Activated naive CD8-positive, alpha-beta T cell (primary cell): ENCODE measurements around the gene IL31RA.

Source experiments
- H3K27ac Mint-ChIP-seq: one replicate; pipeline ENCODE4 v1.8.0; 2021; ENCODE audit warnings: mixed read lengths
- H3K27me3 Mint-ChIP-seq: one replicate; pipeline ENCODE4 v1.8.0; 2021; ENCODE audit warnings: mixed read lengths
- H3K36me3 Mint-ChIP-seq: one replicate; pipeline ENCODE4 v1.8.0; 2021; ENCODE audit warnings: mixed read lengths
- H3K4me1 Mint-ChIP-seq: one replicate; pipeline ENCODE4 v1.8.0; 2021; ENCODE audit warnings: low read depth, mixed read lengths
- H3K4me3 Mint-ChIP-seq: one replicate; pipeline ENCODE4 v1.8.0; 2021; ENCODE audit warnings: mild to moderate bottlenecking, mixed read lengths
- H3K9me3 Mint-ChIP-seq: one replicate; pipeline ENCODE4 v1.8.0; 2021; ENCODE audit warnings: low read depth, mixed read lengths

IL31RA gene

GRCh38 chr5:55873234-55873633 lies 22.1 kb downstream of the IL31RA start:
- peaks cover 2% of the 10 kb centered on the region for H3K36me3 Mint-ChIP-seq
- H3K27me3 Mint-ChIP-seq: no peaks in the 10 kb centered on the region
- H3K27ac Mint-ChIP-seq: no peak overlapping the region
- H3K9me3 Mint-ChIP-seq: peaks cover 6% of the 10 kb centered on the region
- no peak overlapping the region for H3K4me3 Mint-ChIP-seq
- H3K4me1 Mint-ChIP-seq: peaks cover 12% of the 10 kb centered on the region

- Mint-ChIP-seq H3K4me3 (no peak overlapping the region), H3K27ac (no peak overlapping the region), H3K36me3 (peaks cover 2% of the 10 kb centered on the region), H3K4me1 (no peaks in the 10 kb centered on the region), H3K27me3 (no peaks in the 10 kb centered on the region), H3K9me3 (peaks cover 6% of the 10 kb centered on the region)
Observed at GRCh38 chr5:55877655-55878054, 26.5 kb downstream of the IL31RA start.

GRCh38 chr5:55880453-55880852 lies 29.3 kb downstream of the IL31RA start:
- H3K27me3 Mint-ChIP-seq: no peaks in the 10 kb centered on the region
- peaks cover 6% of the 10 kb centered on the region for H3K9me3 Mint-ChIP-seq
- no peak overlapping the region for H3K4me3 Mint-ChIP-seq
- H3K27ac Mint-ChIP-seq: no peak overlapping the region
- H3K4me1 Mint-ChIP-seq: no peaks in the 10 kb centered on the region
- H3K36me3 Mint-ChIP-seq: peaks cover 2% of the 10 kb centered on the region

- Mint-ChIP-seq H3K36me3 (no peaks in the 10 kb centered on the region), H3K27ac (no peak overlapping the region), H3K9me3 (no peaks in the 10 kb centered on the region), H3K4me3 (no peak overlapping the region), H3K4me1 (peaks cover 4% of the 10 kb centered on the region), H3K27me3 (no peaks in the 10 kb centered on the region)
Observed at GRCh38 chr5:55885359-55885758, 34.2 kb downstream of the IL31RA start.

GRCh38 chr5:55888205-55888604 lies 37.0 kb downstream of the IL31RA start:
- Mint-ChIP-seq H3K4me1 (peaks cover 4% of the 10 kb centered on the region), H3K36me3 (peaks cover 2% of the 10 kb centered on the region), H3K9me3 (no peaks in the 10 kb centered on the region), H3K27me3 (no peaks in the 10 kb centered on the region), H3K4me3 (no peak overlapping the region), H3K27ac (peak overlapping the region; percentile 37)

GRCh38 chr5:55892479-55892878 lies 41.3 kb downstream of the IL31RA start:
- Mint-ChIP-seq H3K27ac (no peak overlapping the region), H3K27me3 (peaks cover 1% of the 10 kb centered on the region), H3K36me3 (peaks cover 2% of the 10 kb centered on the region), H3K4me1 (peaks cover 4% of the 10 kb centered on the region), H3K4me3 (no peak overlapping the region), H3K9me3 (no peaks in the 10 kb centered on the region)

- H3K9me3 Mint-ChIP-seq: no peaks in the 10 kb centered on the region
- no peak overlapping the region for H3K27ac Mint-ChIP-seq
- H3K4me3 Mint-ChIP-seq: no peak overlapping the region
- peaks cover 2% of the 10 kb centered on the region for H3K36me3 Mint-ChIP-seq
- H3K27me3 Mint-ChIP-seq: peaks cover 2% of the 10 kb centered on the region
- no peaks in the 10 kb centered on the region for H3K4me1 Mint-ChIP-seq
Observed at GRCh38 chr5:55894135-55894534, 43.0 kb downstream of the IL31RA start.

GRCh38 chr5:55895346-55895745 lies 44.2 kb downstream of the IL31RA start:
- no peak overlapping the region for H3K27ac Mint-ChIP-seq
- peaks cover 2% of the 10 kb centered on the region for H3K36me3 Mint-ChIP-seq
- H3K9me3 Mint-ChIP-seq: no peaks in the 10 kb centered on the region
- peaks cover 4% of the 10 kb centered on the region for H3K27me3 Mint-ChIP-seq
- H3K4me3 Mint-ChIP-seq: no peak overlapping the region
- H3K4me1 Mint-ChIP-seq: no peaks in the 10 kb centered on the region

- Mint-ChIP-seq H3K27ac (no peak overlapping the region), H3K9me3 (no peaks in the 10 kb centered on the region), H3K36me3 (peaks cover 2% of the 10 kb centered on the region), H3K27me3 (peaks cover 5% of the 10 kb centered on the region), H3K4me3 (no peak overlapping the region), H3K4me1 (no peaks in the 10 kb centered on the region)
Observed at GRCh38 chr5:55896238-55896637, 45.1 kb downstream of the IL31RA start.

GRCh38 chr5:55896663-55897062 lies 45.5 kb downstream of the IL31RA start:
- no peaks in the 10 kb centered on the region for H3K4me1 Mint-ChIP-seq
- peaks cover 2% of the 10 kb centered on the region for H3K36me3 Mint-ChIP-seq
- no peak overlapping the region for H3K4me3 Mint-ChIP-seq
- H3K27ac Mint-ChIP-seq: no peak overlapping the region
- peaks cover 5% of the 10 kb centered on the region for H3K27me3 Mint-ChIP-seq
- no peaks in the 10 kb centered on the region for H3K9me3 Mint-ChIP-seq

- Mint-ChIP-seq H3K4me1 (no peaks in the 10 kb centered on the region), H3K9me3 (no peaks in the 10 kb centered on the region), H3K27ac (no peak overlapping the region), H3K36me3 (peaks cover 2% of the 10 kb centered on the region), H3K27me3 (peaks cover 5% of the 10 kb centered on the region), H3K4me3 (no peak overlapping the region)
Observed at GRCh38 chr5:55897206-55897894, 46.2 kb downstream of the IL31RA start.

GRCh38 chr5:55897905-55898304 lies 46.7 kb downstream of the IL31RA start:
- Mint-ChIP-seq H3K9me3 (no peaks in the 10 kb centered on the region), H3K4me1 (peaks cover 5% of the 10 kb centered on the region), H3K4me3 (no peak overlapping the region), H3K27ac (no peak overlapping the region), H3K27me3 (peaks cover 5% of the 10 kb centered on the region), H3K36me3 (no peaks in the 10 kb centered on the region)

GRCh38 chr5:55899344-55899743 lies 48.2 kb downstream of the IL31RA start:
- peaks cover 17% of the 10 kb centered on the region for H3K4me1 Mint-ChIP-seq
- H3K27ac Mint-ChIP-seq: no peak overlapping the region
- H3K27me3 Mint-ChIP-seq: peaks cover 5% of the 10 kb centered on the region
- no peak overlapping the region for H3K4me3 Mint-ChIP-seq
- no peaks in the 10 kb centered on the region for H3K36me3 Mint-ChIP-seq
- H3K9me3 Mint-ChIP-seq: no peaks in the 10 kb centered on the region

- Mint-ChIP-seq H3K27me3 (peaks cover 5% of the 10 kb centered on the region), H3K9me3 (no peaks in the 10 kb centered on the region), H3K27ac (no peak overlapping the region), H3K36me3 (no peaks in the 10 kb centered on the region), H3K4me3 (no peak overlapping the region), H3K4me1 (peaks cover 17% of the 10 kb centered on the region)
Observed at GRCh38 chr5:55900068-55900467, 48.9 kb downstream of the IL31RA start.

- Mint-ChIP-seq H3K4me1 (peaks cover 20% of the 10 kb centered on the region), H3K36me3 (no peaks in the 10 kb centered on the region), H3K9me3 (no peaks in the 10 kb centered on the region), H3K4me3 (no peak overlapping the region), H3K27ac (no peak overlapping the region), H3K27me3 (peaks cover 5% of the 10 kb centered on the region)
Observed at GRCh38 chr5:55900776-55901175, 49.6 kb downstream of the IL31RA start.

GRCh38 chr5:55902696-55903095 lies 51.5 kb downstream of the IL31RA start:
- H3K36me3 Mint-ChIP-seq: no peaks in the 10 kb centered on the region
- H3K4me1 Mint-ChIP-seq: peaks cover 22% of the 10 kb centered on the region
- peaks cover 3% of the 10 kb centered on the region for H3K27me3 Mint-ChIP-seq
- no peaks in the 10 kb centered on the region for H3K9me3 Mint-ChIP-seq
- H3K27ac Mint-ChIP-seq: no peak overlapping the region
- no peak overlapping the region for H3K4me3 Mint-ChIP-seq
